Type B pancreatic cell (in vitro differentiated cells): ENCODE measurements around the gene ATP11C. TPM values are rescaled to one million over a fixed set of nuclear protein-coding genes. Genes with fewer than 3 reads are reported as not detected.
A peak's percentile ranks its signal among the peaks of the same experiment; 100 is the strongest.
"Not testable (repeated sequence)": the region's sequence is repeated elsewhere in the genome, so short reads cannot be mapped to it uniquely, and the experiment has no call there.

ENCODE experiments used
- DNase-seq: peaks from one replicate; pipeline ENCODE4 v3.0.0; 2021; ENCODE audit warnings: mixed read lengths; ENCODE audit not compliant: unreplicated experiment; ENCODE audit errors: extremely low spot score
- H3K27ac Mint-ChIP-seq: 2 replicates; pipeline ENCODE4 v1.8.0; 2021; ENCODE audit warnings: mild to moderate bottlenecking, mixed read lengths
- H3K27me3 Mint-ChIP-seq: 2 replicates; pipeline ENCODE4 v1.8.0; 2021; ENCODE audit warnings: mixed read lengths
- H3K36me3 Mint-ChIP-seq: 2 replicates; pipeline ENCODE4 v1.8.0; 2021; ENCODE audit warnings: mixed read lengths
- H3K4me1 Mint-ChIP-seq: one replicate; pipeline ENCODE4 v1.8.0; 2021; ENCODE audit warnings: mixed read lengths; ENCODE audit not compliant: unreplicated experiment
- H3K4me3 Mint-ChIP-seq: 2 replicates; pipeline ENCODE4 v1.8.0; 2021; ENCODE audit warnings: mild to moderate bottlenecking, mixed read lengths
- H3K9me3 Mint-ChIP-seq: 2 replicates; pipeline ENCODE4 v1.8.0; 2021; ENCODE audit warnings: mixed read lengths
- microRNA-seq: library from miRNA; unstranded; fragments of <30 nt; microRNA quantifications from one replicate; pipeline ENCODE4, GENCODE V29; 2020
- total RNA-seq: library from RNA; stranded (reverse); gene quantifications from 2 replicates; pipeline ENCODE4 v1.2.1, GENCODE V29; 2021; ENCODE audit warnings: low replicate concordance
- TF ChIP-seq, protein P1 (sequence below): fragments of 200-600 bp; sonication (generic); conservative IDR thresholded peaks from 2 replicates; pipeline ENCODE4 v1.5.0; 2021; ENCODE audit warnings: antibody characterized with exemption, mild to moderate bottlenecking

ATP11C gene
- total RNA-seq, 1 donor from 2014 or later: 18.9 TPM

DNA sequence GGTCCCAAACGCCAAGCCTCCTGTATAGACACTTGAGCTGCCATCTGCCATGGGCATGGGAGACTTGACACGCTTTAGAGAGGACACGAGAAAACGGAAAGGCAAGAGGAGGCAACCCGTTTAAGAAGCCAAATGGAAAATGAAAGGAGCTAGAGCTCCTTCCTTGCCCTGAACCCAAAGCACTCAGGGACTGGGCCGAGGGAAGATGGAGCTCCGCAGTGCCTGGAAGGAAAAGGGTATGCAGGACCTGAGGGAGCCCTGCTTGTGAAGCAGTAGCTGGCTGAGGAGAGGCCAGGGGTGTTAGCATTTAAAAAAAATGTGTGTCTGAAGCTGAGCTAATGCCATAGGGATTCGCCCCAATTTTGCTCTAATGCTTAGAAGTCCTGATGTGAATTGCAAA, 239.9 kb downstream of the ATP11C start:
- no peak for DNase-seq
- Mint-ChIP-seq H3K4me3 (peak overlapping the region; percentile 44), H3K27me3 (peaks cover 51% of the 10 kb centered on the region), H3K4me1 (no peaks in the 10 kb centered on the region), H3K27ac (no peak overlapping the region), H3K9me3 (no peaks in the 10 kb centered on the region), H3K36me3 (no peaks in the 10 kb centered on the region)
- TF ChIP-seq, protein P1, sequence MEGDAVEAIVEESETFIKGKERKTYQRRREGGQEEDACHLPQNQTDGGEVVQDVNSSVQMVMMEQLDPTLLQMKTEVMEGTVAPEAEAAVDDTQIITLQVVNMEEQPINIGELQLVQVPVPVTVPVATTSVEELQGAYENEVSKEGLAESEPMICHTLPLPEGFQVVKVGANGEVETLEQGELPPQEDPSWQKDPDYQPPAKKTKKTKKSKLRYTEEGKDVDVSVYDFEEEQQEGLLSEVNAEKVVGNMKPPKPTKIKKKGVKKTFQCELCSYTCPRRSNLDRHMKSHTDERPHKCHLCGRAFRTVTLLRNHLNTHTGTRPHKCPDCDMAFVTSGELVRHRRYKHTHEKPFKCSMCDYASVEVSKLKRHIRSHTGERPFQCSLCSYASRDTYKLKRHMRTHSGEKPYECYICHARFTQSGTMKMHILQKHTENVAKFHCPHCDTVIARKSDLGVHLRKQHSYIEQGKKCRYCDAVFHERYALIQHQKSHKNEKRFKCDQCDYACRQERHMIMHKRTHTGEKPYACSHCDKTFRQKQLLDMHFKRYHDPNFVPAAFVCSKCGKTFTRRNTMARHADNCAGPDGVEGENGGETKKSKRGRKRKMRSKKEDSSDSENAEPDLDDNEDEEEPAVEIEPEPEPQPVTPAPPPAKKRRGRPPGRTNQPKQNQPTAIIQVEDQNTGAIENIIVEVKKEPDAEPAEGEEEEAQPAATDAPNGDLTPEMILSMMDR: no peak

DNA sequence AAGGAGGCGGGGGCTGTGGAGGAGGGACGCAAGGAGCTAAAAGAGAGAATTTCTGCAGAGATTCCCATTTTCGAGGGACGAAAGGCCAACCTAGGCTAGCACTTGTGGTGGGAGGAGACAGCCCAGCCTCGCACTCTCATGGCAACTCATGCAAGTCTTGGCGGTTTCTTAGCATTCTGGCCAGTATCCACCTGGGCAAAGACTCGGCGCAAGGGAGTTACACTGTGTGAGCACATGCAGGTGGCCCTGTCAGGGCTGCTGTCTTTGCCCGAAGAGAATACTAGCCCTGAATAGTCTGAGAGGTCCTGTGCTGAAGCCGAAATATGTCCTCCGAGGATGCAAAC, 240.4 kb downstream of the ATP11C start:
- no peak for DNase-seq
- Mint-ChIP-seq H3K27ac (no peak overlapping the region), H3K4me1 (no peaks in the 10 kb centered on the region), H3K4me3 (peak overlapping the region; percentile 44), H3K27me3 (peaks cover 56% of the 10 kb centered on the region), H3K9me3 (no peaks in the 10 kb centered on the region), H3K36me3 (no peaks in the 10 kb centered on the region)
- TF ChIP-seq, protein P1: no peak

DNA sequence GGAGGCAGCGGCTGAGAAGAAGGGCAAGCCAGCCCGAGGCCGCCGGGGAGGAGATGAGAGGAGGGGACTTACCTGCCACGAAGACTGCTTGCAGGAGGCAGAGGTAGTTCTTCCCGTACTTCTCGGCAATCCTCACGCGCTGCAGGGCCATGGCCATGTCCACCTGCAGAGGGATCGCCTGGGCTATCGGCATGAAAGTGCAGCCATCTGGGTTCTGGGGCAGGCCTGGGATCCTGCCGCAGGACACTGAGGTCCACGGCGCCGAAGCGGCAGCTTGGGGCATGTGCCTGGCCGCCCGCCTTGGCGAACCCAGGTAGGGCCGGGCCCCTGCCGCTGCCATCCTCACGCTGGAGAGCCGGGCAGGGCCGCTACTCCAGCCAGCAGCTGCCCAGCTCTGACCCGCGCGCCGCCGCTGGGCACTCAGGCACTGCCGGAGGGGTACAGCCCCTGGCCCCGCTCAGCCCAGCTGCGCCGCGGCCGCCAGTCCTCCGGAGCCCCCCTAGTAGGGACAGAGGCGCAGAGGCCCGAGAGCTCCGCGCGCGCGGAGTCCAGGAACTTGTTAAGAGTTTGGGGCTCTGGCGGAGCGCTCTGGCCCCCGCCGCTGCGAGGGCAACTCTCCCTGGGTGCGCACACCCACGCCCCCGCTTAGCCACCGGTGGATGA, 240.9 kb downstream of the ATP11C start:
- peak overlapping the region; percentile 75 for H3K4me3 Mint-ChIP-seq
- H3K27me3 Mint-ChIP-seq: peaks cover 56% of the 10 kb centered on the region
- no peak overlapping the region for H3K27ac Mint-ChIP-seq
- no peak for DNase-seq
- H3K36me3 Mint-ChIP-seq: no peaks in the 10 kb centered on the region
- no peaks in the 10 kb centered on the region for H3K4me1 Mint-ChIP-seq
- H3K9me3 Mint-ChIP-seq: no peaks in the 10 kb centered on the region
- TF ChIP-seq, protein P1: no peak

DNA sequence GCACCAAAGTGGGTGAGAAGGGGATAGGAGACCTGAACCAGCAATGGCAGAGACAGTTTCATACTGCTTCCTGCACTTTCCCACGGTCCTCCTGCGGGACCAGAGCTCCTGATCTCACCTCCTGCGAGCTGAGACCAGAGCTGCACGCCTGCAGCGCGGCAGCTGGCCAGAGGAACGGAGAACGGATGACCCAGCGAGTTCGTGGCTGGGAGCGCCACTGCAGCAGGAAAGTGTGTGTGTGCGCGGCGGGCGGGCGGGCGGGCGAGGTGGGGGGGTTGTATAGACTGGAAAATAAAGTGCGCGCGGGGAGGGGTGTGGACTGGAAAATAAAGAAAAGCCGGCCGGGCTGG, 241.4 kb downstream of the ATP11C start:
- Mint-ChIP-seq H3K4me3 (peak overlapping the region; percentile 75), H3K27ac (no peak overlapping the region), H3K27me3 (peaks cover 56% of the 10 kb centered on the region), H3K4me1 (no peaks in the 10 kb centered on the region), H3K9me3 (no peaks in the 10 kb centered on the region), H3K36me3 (no peaks in the 10 kb centered on the region)
- DNase-seq: no peak
- TF ChIP-seq, protein P1: no peak

DNA sequence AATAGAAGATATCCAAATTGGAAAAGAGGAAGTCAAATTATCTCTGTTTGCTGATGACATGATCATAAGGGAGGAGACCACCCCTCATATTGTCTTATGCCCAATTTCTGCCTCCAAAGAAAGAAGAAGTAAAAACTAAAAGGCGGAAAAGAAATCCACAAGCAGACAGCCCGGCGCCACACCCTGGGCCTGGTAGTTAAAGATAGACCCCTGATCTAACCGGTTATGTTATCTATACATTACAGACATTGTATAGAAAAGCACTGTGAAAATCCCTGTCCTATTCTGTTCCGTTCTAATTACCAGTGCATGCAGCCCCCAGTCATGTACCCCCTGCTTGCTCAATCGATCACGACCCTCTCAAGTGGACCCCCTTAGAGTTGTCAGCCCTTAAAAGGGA, 247.7 kb downstream of the ATP11C start:
- not testable (repeated sequence) for H3K36me3 Mint-ChIP-seq, H3K9me3 Mint-ChIP-seq, H3K4me1 Mint-ChIP-seq, DNase-seq, H3K4me3 Mint-ChIP-seq, H3K27ac Mint-ChIP-seq
- H3K27me3 Mint-ChIP-seq: peaks cover 23% of the 10 kb centered on the region

DNA sequence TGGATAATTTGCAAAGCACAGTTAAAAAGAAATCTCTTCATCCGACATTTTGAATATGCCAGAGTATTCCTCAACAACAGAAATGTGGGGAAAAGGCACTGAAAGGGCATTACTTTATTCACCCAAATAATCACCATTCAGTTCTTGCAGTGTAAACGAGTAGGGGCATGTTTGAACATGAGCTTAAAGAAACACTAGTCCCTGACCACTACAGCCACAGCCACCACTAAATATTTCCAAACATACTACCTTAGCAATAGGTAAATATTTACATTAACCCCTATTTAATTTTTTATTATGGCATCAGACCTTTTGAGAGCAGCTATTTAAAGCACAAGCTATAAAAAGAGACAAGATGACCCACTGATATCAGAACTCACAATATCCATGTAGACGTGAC, 252.5 kb downstream of the ATP11C start:
- Mint-ChIP-seq H3K36me3 (no peaks in the 10 kb centered on the region), H3K4me1 (no peaks in the 10 kb centered on the region), H3K27me3 (peaks cover 3% of the 10 kb centered on the region), H3K4me3 (no peak overlapping the region), H3K9me3 (peaks cover 8% of the 10 kb centered on the region), H3K27ac (no peak overlapping the region)
- TF ChIP-seq, protein P1: no peak
- no peak for DNase-seq

Small RNA genes lying within 50 kb of the gene (microRNA-seq; reads per million reads assigned to microRNA genes)
- gene MIR505: 322 reads per million, percentile 74 among the genes with 10 or more reads in this experiment

Other genes with a start within 250 kb of the ATP11C start
- 0.22 and 0.50 TPM in 2 replicates for gene MCF2, start 224.9 kb downstream of the ATP11C start, total RNA-seq
- gene CXorf66, start 32.5 kb upstream of the ATP11C start, total RNA-seq: not detected in 2 replicates